Measurements from ENCODE around the gene MAPK8IP1.

Gene MAPK8IP1

GRCh38 chr11:45949992-45950407, 64.5 kb downstream of the MAPK8IP1 start:
- DNase-seq = no peak

All from hippocampal formation (tissue), 2 donors.